PC-3 (cell line): ENCODE data around the gene ESRRB. TPM values are rescaled to one million over a fixed set of nuclear protein-coding genes. Genes with fewer than 3 reads are reported as not detected.

Experiments
- ATAC-seq: fragments of 200-7000 bp; cut with Tn5 transposase; 2 replicates; pipeline ENCODE4 v1.9.1; 2020; ENCODE audit warnings: mild to moderate bottlenecking, moderate library complexity
- BruUV-seq: library from RNA; stranded (reverse); fragments of 400-500 nt; replicated peaks from 2 replicates; lab custom pipeline; 2021; lab: Mats Ljungman, UMichigan
- CTCF ChIA-PET: fragments of 300-600 bp; sonication (Branson Sonifier 250); formaldehyde crosslinking; loops from one replicate; lab custom pipeline; 2022; ENCODE audit warnings: antibody characterized with exemption; lab: Charles Lee
- POLR2A ChIA-PET: fragments of 300-600 bp; sonication (Branson Sonifier 250); formaldehyde crosslinking; loops from one replicate; lab custom pipeline; 2022; ENCODE audit warnings: antibody characterized with exemption; ENCODE audit not compliant: unreplicated experiment; lab: Charles Lee
- DNase-seq: peaks from one replicate; pipeline ENCODE4 v3.0.0-alpha.2; 2015
- H2AFZ ChIP-seq: fragments of 300-600 bp; sonication (generic); 2 replicates; pipeline ENCODE4 v1.6.0; 2016; ENCODE audit warnings: antibody characterized with exemption, low read length
- H3F3A ChIP-seq: fragments of 300-600 bp; sonication (generic); one replicate; pipeline ENCODE4 v1.6.0; 2017; ENCODE audit warnings: antibody characterized with exemption, low read length, control low read depth, mild to moderate bottlenecking; ENCODE audit not compliant: unreplicated experiment
- H3K27ac ChIP-seq: fragments of 300-600 bp; sonication (generic); 2 replicates; pipeline ENCODE4 v1.5.1; 2016; ENCODE audit warnings: mild to moderate bottlenecking, low read length
- H3K27me3 ChIP-seq: fragments of 300-600 bp; sonication (generic); 2 replicates; pipeline ENCODE4 v1.6.1; 2016; ENCODE audit warnings: low read length, mixed read lengths
- H3K36me3 ChIP-seq: fragments of 300-600 bp; sonication (generic); 2 replicates; pipeline ENCODE4 v1.6.1; 2016; ENCODE audit warnings: low read depth, mixed run types, low read length, mixed read lengths
- H3K4me1 ChIP-seq: fragments of 300-600 bp; sonication (generic); 2 replicates; pipeline ENCODE4 v1.5.1; 2016; ENCODE audit warnings: low read length; ENCODE audit not compliant: insufficient read depth
- H3K4me2 ChIP-seq: fragments of 300-600 bp; sonication (generic); 2 replicates; pipeline ENCODE4 v1.6.0; 2016; ENCODE audit warnings: low read length
- H3K4me3 ChIP-seq: fragments of 300-600 bp; sonication (generic); 2 replicates; pipeline ENCODE4 v1.5.1; 2016; ENCODE audit warnings: mild to moderate bottlenecking, low read length, mixed read lengths
- H3K79me2 ChIP-seq: fragments of 300-600 bp; sonication (generic); 2 replicates; pipeline ENCODE4 v1.6.1; 2017; ENCODE audit warnings: low read length, mixed read lengths
- H3K9ac ChIP-seq: fragments of 300-600 bp; sonication (generic); 2 replicates; pipeline ENCODE4 v1.6.0; 2016; ENCODE audit warnings: mild to moderate bottlenecking, low read length
- H3K9me2 ChIP-seq: fragments of 300-600 bp; sonication (generic); replicated peaks from 2 replicates; pipeline ENCODE4 v1.6.1; 2016; ENCODE audit warnings: mixed run types, low read length, mixed read lengths
- H3K9me3 ChIP-seq: fragments of 300-600 bp; sonication (generic); 2 replicates; pipeline ENCODE4 v1.6.1; 2016; ENCODE audit warnings: low read length, mixed read lengths
- H4K20me1 ChIP-seq: fragments of 300-600 bp; sonication (generic); 2 replicates; pipeline ENCODE4 v1.6.1; 2016; ENCODE audit warnings: low read length, mixed read lengths
- EZH2 ChIP-seq: fragments of 300-600 bp; sonication (generic); IDR thresholded peaks from one replicate; pipeline ENCODE4 v1.6.1; 2017; ENCODE audit warnings: antibody characterized with exemption, mild to moderate bottlenecking, low read length; ENCODE audit not compliant: unreplicated experiment
- EZH2phosphoT487 ChIP-seq: fragments of 300-600 bp; sonication (generic); IDR thresholded peaks from 2 replicates; pipeline ENCODE4 v1.6.1; 2018; ENCODE audit warnings: mild to moderate bottlenecking, antibody characterized with exemption, low read length, borderline replicate concordance
- intact Hi-C: fragments of 100-400 bp; cut with micrococcal nuclease; formaldehyde crosslinking; loops from 2 replicates; pipeline ENCODE4 v1.9.0; 2023
- total RNA-seq: library from RNA; depleted of rRNA; stranded (reverse); fragments of >200 nt; gene quantifications from 2 replicates; pipeline ENCODE4 v1.2.3, GENCODE V29; 2014; rRNA removed
- TF ChIP-seq, protein P1 (sequence below): fragments of 300-600 bp; sonication (generic); conservative IDR thresholded peaks from 2 replicates; pipeline ENCODE4 v1.5.1; 2017; ENCODE audit warnings: antibody characterized with exemption, low read depth, mild to moderate bottlenecking, low read length

ESRRB gene
- total RNA-seq, 1 experiment from 2014 or later = not detected

DNA sequence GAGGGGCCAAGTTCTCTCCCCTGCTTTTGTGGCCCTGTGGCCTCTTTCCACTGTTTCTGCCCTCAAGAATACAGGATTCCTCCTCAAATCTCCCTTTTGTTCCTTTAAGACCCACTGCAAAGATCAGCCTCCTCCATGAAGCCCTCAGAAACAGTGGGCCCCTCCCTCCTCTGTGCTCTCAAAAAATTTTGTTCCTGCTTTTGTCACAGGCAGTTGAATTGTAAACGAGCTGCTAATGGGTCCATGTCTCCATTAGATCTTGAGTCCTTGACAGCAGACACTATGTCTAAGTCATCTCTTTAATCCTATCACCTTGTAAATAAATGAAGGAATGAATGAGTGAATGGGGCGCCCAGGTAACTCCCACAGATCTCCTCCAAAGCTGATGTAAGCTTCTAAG, 175.2 kb downstream of the ESRRB start:
- DNase-seq (no peak), ATAC-seq (no peak)
- Histone ChIP-seq H3K9me2 (no peaks in the 10 kb centered on the region), H3K9me3 (no peaks in the 10 kb centered on the region), H3K27me3 (peaks cover 42% of the 10 kb centered on the region), H3K36me3 (no peaks in the 10 kb centered on the region), H3K9ac (no peak overlapping the region), H4K20me1 (no peaks in the 10 kb centered on the region), H3K27ac (no peak overlapping the region), H3K4me3 (no peak overlapping the region), H3F3A (no peaks in the 10 kb centered on the region), H2AFZ (no peak overlapping the region), H3K4me2 (no peak overlapping the region), H3K4me1 (no peaks in the 10 kb centered on the region), H3K79me2 (no peaks in the 10 kb centered on the region)
- POLR2A ChIA-PET = no interaction called here
- no TSS peak for BruUV-seq
- CTCF ChIA-PET = no interaction called here
- TF ChIP-seq EZH2 (no peak), EZH2phosphoT487 (no peak)
- TF ChIP-seq, protein P1, sequence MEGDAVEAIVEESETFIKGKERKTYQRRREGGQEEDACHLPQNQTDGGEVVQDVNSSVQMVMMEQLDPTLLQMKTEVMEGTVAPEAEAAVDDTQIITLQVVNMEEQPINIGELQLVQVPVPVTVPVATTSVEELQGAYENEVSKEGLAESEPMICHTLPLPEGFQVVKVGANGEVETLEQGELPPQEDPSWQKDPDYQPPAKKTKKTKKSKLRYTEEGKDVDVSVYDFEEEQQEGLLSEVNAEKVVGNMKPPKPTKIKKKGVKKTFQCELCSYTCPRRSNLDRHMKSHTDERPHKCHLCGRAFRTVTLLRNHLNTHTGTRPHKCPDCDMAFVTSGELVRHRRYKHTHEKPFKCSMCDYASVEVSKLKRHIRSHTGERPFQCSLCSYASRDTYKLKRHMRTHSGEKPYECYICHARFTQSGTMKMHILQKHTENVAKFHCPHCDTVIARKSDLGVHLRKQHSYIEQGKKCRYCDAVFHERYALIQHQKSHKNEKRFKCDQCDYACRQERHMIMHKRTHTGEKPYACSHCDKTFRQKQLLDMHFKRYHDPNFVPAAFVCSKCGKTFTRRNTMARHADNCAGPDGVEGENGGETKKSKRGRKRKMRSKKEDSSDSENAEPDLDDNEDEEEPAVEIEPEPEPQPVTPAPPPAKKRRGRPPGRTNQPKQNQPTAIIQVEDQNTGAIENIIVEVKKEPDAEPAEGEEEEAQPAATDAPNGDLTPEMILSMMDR = no peak
- intact Hi-C loops = no loop called here

Other genes starting within 250 kb of the ESRRB start
- gene GPATCH2L, start 224.2 kb upstream of the ESRRB start, total RNA-seq = 43.5 and 46.0 TPM in 2 replicates